ENCODE data around the gene NEAT1.

The NEAT1 gene

DNA sequence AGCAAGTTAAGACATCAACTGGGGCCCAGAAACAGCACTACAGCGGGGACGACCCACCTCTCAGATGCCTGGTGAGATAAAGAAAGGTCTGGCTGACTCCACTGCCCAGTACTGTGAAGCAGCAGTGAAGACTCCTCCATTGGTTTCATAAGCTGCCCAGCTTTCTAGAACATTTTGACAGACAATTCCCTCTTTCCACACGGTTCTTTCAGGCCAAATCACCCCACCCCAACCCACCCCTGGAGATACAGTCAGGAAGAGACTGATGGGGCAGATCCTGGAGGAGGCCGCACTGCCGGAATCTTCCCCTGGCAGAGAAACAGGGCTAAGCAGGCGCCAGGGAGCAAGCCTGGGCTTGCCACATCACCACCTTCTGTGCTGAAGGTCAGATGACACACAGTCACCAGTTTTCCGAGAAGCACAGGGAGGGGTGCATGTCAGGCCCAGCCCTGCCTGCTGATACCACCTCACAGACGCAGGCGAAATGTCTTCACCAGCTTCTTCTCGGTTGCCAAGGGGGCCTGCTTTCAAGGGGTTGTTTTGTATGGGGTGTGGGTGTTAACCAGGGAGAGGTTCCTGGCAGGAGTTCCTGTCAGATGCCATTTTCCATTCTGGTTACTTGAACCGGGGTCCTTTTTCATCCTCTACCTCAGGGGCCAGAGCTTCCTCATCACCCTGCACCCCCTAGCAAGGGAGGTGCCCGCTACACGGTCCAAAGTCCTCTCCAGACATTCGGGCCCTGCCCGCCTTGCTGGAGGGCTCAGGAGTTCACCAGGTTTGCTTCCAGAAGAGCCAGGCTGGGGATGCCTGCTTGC, 1.4 kb upstream of the NEAT1 start:
- TF ChIP-seq, protein P1, sequence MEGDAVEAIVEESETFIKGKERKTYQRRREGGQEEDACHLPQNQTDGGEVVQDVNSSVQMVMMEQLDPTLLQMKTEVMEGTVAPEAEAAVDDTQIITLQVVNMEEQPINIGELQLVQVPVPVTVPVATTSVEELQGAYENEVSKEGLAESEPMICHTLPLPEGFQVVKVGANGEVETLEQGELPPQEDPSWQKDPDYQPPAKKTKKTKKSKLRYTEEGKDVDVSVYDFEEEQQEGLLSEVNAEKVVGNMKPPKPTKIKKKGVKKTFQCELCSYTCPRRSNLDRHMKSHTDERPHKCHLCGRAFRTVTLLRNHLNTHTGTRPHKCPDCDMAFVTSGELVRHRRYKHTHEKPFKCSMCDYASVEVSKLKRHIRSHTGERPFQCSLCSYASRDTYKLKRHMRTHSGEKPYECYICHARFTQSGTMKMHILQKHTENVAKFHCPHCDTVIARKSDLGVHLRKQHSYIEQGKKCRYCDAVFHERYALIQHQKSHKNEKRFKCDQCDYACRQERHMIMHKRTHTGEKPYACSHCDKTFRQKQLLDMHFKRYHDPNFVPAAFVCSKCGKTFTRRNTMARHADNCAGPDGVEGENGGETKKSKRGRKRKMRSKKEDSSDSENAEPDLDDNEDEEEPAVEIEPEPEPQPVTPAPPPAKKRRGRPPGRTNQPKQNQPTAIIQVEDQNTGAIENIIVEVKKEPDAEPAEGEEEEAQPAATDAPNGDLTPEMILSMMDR (IDR thresholded peaks at IDR 0.05; ENCODE audit: low read depth, low read length), result no peak
- DNase-seq (ENCODE audit: extremely low read depth, low read depth), result peak; percentile 99

DNA sequence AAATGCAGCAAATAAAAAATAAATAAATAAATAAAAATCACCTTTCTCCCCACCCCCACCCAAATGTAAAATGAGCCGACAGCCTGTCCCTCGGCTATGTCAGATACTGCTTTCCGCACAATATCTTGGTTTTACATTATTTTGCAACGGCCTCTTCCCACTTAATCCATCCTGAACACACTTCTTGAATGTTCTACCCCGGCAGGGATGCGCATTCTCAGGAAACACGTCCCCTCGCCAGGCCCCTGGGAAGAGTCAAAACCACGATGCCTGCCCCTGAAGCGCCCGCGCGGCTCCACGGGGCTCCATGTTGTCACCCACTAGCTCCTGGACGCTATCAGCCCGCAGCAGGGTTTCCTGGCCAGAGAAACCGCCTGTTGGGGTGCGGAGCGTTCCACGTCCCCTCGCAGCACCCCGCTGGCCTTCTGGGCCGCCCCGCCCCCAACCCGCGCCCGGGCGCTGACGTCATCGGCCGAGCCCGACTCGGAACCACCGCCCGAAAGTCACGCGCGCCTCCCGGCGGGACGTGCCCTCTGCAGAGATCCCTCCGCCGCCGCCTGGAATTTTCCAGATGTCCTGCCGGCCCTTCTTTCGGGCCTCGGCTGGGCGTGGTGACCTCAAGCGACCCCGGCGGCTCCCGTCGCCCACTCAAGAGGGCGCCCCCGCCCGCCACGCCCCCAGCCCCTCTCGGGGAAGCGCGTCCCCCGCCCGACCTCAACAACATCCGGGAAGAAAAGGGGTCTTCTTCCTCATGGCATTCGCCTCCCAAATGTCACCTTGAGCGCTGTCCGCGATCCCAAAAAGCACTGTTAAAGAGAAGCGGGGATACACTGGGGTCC, 585 bp upstream of the NEAT1 start:
- peak; percentile 98 for DNase-seq (ENCODE audit: extremely low read depth, low read depth)
- TF ChIP-seq, protein P1 (IDR thresholded peaks at IDR 0.05; ENCODE audit: low read depth, low read length), result no peak

DNA sequence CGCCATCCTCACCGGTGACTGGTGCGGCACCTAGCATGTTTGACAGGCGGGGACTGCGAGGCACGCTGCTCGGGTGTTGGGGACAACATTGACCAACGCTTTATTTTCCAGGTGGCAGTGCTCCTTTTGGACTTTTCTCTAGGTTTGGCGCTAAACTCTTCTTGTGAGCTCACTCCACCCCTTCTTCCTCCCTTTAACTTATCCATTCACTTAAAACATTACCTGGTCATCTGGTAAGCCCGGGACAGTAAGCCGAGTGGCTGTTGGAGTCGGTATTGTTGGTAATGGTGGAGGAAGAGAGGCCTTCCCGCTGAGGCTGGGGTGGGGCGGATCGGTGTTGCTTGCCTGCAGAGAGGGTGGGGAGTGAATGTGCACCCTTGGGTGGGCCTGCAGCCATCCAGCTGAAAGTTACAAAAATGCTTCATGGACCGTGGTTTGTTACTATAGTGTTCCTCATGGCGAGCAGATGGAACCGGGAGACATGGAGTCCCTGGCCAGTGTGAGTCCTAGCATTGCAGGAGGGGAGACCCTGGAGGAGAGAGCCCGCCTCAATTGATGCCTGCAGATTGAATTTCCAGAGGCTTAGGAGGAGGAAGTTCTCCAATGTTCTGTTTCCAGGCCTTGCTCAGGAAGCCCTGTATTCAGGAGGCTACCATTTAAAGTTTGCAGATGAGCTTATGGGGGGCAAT, 1.1 kb downstream of the NEAT1 start:
- TF ChIP-seq, protein P1 (IDR thresholded peaks at IDR 0.05; ENCODE audit: low read depth, low read length), result no peak
- no peak for DNase-seq (ENCODE audit: extremely low read depth, low read depth)

DNA sequence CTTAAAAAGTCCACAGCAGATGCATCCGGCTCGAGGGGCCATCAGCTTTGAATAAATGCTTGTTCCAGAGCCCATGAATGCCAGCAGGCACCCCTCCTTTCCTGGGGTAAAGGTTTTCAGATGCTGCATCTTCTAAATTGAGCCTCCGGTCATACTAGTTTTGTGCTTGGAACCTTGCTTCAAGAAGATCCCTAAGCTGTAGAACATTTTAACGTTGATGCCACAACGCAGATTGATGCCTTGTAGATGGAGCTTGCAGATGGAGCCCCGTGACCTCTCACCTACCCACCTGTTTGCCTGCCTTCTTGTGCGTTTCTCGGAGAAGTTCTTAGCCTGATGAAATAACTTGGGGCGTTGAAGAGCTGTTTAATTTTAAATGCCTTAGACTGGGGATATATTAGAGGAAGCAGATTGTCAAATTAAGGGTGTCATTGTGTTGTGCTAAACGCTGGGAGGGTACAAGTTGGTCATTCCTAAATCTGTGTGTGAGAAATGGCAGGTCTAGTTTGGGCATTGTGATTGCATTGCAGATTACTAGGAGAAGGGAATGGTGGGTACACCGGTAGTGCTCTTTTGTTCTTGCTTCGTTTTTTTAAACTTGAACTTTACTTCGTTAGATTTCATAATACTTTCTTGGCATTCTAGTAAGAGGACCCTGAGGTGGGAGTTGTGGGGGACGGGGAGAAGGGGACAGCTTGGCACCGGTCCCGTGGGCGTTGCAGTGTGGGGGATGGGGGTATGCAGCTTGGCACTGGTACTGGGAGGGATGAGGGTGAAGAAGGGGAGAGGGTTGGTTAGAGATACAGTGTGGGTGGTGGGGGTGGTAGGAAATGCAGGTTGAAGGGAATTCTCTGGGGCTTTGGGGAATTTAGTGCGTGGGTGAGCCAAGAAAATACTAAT, 1.9 kb downstream of the NEAT1 start:
- DNase-seq (ENCODE audit: extremely low read depth, low read depth), result no peak
- TF ChIP-seq, protein P1 (IDR thresholded peaks at IDR 0.05; ENCODE audit: low read depth, low read length), result no peak

DNA sequence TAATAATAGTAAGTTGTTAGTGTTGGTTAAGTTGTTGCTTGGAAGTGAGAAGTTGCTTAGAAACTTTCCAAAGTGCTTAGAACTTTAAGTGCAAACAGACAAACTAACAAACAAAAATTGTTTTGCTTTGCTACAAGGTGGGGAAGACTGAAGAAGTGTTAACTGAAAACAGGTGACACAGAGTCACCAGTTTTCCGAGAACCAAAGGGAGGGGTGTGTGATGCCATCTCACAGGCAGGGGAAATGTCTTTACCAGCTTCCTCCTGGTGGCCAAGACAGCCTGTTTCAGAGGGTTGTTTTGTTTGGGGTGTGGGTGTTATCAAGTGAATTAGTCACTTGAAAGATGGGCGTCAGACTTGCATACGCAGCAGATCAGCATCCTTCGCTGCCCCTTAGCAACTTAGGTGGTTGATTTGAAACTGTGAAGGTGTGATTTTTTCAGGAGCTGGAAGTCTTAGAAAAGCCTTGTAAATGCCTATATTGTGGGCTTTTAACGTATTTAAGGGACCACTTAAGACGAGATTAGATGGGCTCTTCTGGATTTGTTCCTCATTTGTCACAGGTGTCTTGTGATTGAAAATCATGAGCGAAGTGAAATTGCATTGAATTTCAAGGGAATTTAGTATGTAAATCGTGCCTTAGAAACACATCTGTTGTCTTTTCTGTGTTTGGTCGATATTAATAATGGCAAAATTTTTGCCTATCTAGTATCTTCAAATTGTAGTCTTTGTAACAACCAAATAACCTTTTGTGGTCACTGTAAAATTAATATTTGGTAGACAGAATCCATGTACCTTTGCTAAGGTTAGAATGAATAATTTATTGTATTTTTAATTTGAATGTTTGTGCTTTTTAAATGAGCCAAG, 2.7 kb downstream of the NEAT1 start:
- TF ChIP-seq, protein P1 (IDR thresholded peaks at IDR 0.05; ENCODE audit: low read depth, low read length), result no peak
- no peak for DNase-seq (ENCODE audit: extremely low read depth, low read depth)

Measured in AG09319 (cell line).